Lower leg skin (tissue), 3 donors: Measurements from ENCODE around the gene OR4K2.

ENCODE experiments used
- POLR2A ChIP-seq, 2 donors: fragments of 450-650 bp; IDR thresholded peaks; one replicate each; pipeline ENCODE4 v1.6.1; 2016 to 2017; ENCODE audit warnings: antibody characterized with exemption in 2 of 2, mild to moderate bottlenecking in 1 of 2, moderate library complexity in 1 of 2
- TF ChIP-seq, protein P1 (sequence below), 3 donors: fragments of 450-650 bp; IDR thresholded peaks; one replicate each; pipeline ENCODE4 v1.5.1; 2016; ENCODE audit warnings: antibody characterized with exemption in 3 of 3, mild to moderate bottlenecking in 3 of 3, moderate library complexity in 2 of 3

GRCh38 chr14:19900999-19901398 lies 26.1 kb downstream of the OR4K2 start:
- no peak for TF ChIP-seq POLR2A (IDR thresholded peaks at IDR 0.05)
- TF ChIP-seq, protein P1, sequence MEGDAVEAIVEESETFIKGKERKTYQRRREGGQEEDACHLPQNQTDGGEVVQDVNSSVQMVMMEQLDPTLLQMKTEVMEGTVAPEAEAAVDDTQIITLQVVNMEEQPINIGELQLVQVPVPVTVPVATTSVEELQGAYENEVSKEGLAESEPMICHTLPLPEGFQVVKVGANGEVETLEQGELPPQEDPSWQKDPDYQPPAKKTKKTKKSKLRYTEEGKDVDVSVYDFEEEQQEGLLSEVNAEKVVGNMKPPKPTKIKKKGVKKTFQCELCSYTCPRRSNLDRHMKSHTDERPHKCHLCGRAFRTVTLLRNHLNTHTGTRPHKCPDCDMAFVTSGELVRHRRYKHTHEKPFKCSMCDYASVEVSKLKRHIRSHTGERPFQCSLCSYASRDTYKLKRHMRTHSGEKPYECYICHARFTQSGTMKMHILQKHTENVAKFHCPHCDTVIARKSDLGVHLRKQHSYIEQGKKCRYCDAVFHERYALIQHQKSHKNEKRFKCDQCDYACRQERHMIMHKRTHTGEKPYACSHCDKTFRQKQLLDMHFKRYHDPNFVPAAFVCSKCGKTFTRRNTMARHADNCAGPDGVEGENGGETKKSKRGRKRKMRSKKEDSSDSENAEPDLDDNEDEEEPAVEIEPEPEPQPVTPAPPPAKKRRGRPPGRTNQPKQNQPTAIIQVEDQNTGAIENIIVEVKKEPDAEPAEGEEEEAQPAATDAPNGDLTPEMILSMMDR (IDR thresholded peaks at IDR 0.05): no peak
